Left colon (tissue), 2 donors: ENCODE data around the gene TCF7L2. TPM values are rescaled to one million over a fixed set of nuclear protein-coding genes. Genes with fewer than 3 reads are reported as not detected.

Experiments
- ATAC-seq: fragments of 200-7000 bp; cut with Tn5 transposase; one replicate; pipeline ENCODE4 v1.9.1; 2020; ENCODE audit warnings: mild to moderate bottlenecking, moderate library complexity
- DNase-seq, 2 donors: peaks; one replicate each; pipeline ENCODE4 v3.0.0-alpha.2; 2020
- intact Hi-C, 2 donors: fragments of 100-400 bp; cut with DNase I in 1 of 2; cut with micrococcal nuclease in 1 of 2; formaldehyde crosslinking; loops; one replicate each; pipeline versions ENCODE4 v1.11.2 to v1.14.0; 2022; cut with DNase I, micrococcal nuclease
- total RNA-seq, 2 donors: library from RNA; stranded (reverse); fragmentation: NEBNext Ultra II Directional; extraction: Animal tissue kit (Norgen Biotek cat#: 25700); gene quantifications; one replicate each; pipeline ENCODE4 v1.2.1, GENCODE V29; 2021
- donor health status: DM: no; HTN: no; CAD: no.
- donor health status: DM: yes; HTN: yes; CAD: no.

The TCF7L2 gene
- total RNA-seq, 2 donors from 2014 or later = 114 to 118 TPM

DNA sequence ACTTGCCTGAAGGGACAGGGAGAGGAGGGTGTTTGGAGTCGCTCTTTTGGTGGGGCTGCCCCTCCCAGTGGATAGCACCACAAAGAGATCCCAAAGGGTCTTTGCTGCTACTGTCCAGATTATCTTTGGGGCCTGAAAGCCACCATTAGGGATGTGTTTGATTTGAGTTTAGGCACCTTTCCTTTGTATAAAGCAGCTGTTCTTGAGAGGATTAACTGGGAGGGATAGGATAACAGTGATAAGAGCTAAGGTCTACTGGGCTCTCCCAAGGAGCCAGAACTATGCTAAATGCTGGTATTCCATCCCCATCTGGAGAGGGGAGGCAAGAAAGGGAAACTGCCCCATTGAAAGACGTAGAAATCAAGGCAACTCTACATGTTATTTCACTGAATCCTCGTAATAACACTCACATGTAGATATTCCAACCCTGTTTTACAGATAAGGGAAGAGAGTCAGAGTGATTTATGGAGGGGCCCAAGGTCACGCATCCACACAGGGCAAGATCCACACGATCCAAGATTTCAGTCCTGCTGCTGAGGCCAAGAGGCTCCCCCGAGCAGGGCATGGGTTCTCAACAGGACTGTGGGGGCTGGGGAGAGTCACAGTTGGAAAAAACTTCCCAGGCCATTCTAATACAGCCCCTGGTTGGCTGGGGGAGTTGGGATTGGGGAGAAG is 11.1 kb upstream of the TCF7L2 start:
- ATAC-seq (peak; percentile 59), DNase-seq (no peak)
- intact Hi-C loops = no loop called here

DNA sequence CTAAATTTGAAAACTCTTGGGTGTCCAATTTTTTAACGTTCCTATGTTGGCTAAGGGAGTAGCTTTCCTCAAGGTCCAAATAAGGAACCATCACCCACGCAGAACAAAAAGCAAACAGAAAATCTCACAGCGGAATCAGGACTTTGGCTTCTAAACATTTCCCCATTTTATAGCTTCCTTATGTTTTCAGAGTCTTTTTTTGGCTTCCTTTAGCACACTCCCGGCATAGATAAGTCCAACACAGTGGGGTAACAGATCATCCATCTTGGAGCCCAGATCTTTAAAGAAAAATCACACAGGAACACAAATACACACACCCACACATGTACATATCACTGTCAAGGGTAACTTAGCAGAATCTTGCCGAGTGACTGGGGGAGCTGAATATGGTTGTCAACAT is 4.2 kb upstream of the TCF7L2 start:
- intact Hi-C loops = no loop called here
- DNase-seq (no peak), ATAC-seq (peak; percentile 22)

DNA sequence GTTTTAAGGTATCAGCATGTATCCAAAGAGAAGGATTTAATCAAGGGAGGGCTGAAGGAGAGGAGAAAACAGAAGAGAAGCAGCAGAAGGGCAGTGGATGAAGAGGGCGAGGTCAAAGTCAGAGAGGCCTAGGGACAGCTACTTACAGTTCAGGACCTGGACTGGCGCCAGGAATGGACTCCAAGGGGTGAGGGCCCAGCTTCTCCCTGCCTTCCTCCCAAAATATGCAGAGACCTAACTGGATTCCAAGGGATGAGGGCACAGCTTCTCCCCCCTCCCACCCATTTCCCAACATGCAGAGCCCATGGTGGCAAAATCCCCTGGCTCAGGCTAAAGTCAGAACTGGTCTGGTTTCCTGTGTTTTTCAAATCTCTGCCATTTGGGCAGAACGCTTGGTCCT is 3.4 kb upstream of the TCF7L2 start:
- ATAC-seq (no peak), DNase-seq (peak in 1 of 2 donors; percentile 51)
- intact Hi-C loops = no loop called here

DNA sequence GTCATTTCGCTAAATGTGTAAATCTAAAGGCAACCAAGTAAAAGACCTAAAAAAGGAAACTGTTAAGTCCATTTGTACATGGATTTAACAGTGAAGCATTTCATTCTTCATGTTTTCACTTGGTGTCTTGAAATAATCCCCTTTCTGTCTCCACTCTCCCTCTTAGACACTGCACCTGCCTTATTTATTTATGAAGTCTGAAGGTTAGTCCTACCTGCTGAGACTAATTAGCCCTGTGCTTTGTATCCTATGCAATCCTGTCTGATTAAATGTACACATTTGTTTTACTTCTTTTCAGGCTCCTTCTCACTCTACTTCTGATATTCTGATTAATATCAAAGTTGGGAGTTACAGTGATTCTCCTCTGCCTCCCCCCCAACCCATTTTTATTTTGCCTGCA is 1.9 kb upstream of the TCF7L2 start:
- ATAC-seq (no peak), DNase-seq (no peak)
- intact Hi-C loops = no loop called here

DNA sequence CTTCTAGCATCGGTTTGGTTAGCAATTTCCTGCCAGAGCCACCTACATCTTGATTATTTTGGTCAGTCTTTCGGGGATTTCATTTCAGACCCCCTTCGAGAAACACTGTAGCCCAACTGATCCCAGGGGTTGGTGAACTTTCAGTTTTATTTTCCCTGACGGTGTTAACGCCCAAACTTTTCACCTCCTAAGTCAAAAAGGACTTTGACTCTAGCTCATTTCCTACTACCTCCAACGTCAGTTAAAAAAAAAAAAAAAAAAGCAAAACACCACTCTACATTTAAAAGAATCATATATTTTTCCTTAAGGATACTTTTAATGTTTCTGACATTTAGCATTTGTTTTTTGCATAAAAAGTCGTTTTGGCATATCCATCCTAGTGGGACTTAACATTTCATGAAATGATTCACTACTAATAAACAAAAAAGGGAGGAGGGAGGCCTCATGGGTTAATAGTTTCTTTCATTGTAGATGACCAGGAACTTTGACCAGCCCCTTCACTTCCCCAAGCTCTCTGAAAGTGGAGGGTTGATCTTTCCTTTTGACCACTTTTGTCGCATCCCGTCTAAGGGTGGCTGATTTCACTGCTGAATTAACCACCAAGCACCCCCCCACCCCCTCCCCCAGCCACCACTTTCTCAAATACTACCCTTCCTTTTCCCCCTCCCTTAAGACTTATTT is 764 bp upstream of the TCF7L2 start:
- no peak for DNase-seq
- intact Hi-C loops = no loop called here
- ATAC-seq = peak; percentile 53

DNA sequence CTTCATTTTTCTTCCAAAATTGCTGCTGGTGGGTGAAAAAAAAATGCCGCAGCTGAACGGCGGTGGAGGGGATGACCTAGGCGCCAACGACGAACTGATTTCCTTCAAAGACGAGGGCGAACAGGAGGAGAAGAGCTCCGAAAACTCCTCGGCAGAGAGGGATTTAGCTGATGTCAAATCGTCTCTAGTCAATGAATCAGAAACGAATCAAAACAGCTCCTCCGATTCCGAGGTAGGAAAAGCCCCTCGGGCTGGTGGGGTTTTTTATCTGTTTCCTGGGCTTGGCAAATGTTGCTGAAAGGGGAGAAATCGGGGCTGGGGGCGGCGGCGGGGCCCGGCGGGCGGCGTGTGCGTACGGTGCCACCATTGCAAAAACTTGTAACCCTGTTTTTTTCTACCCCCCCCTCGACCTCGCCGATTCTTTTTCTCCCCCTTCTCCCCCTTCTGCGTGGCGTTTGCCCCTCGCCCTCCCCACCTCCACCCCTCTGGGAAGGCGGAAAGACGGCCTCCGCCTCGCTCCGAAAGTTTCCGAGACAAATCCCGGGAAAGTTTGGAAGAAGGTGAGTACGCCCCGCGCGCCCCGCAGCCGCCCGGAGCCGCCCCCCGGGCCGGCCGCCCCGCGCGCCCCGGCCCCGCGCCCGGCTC is 789 bp downstream of the TCF7L2 start:
- ATAC-seq (no peak), DNase-seq (peak in 1 of 2 donors; percentile 37)
- intact Hi-C loops = loop anchor here (10.0 kb wide), 2 partner anchors 144 to 174 kb away; no protein-coding TSS in a partner anchor

DNA sequence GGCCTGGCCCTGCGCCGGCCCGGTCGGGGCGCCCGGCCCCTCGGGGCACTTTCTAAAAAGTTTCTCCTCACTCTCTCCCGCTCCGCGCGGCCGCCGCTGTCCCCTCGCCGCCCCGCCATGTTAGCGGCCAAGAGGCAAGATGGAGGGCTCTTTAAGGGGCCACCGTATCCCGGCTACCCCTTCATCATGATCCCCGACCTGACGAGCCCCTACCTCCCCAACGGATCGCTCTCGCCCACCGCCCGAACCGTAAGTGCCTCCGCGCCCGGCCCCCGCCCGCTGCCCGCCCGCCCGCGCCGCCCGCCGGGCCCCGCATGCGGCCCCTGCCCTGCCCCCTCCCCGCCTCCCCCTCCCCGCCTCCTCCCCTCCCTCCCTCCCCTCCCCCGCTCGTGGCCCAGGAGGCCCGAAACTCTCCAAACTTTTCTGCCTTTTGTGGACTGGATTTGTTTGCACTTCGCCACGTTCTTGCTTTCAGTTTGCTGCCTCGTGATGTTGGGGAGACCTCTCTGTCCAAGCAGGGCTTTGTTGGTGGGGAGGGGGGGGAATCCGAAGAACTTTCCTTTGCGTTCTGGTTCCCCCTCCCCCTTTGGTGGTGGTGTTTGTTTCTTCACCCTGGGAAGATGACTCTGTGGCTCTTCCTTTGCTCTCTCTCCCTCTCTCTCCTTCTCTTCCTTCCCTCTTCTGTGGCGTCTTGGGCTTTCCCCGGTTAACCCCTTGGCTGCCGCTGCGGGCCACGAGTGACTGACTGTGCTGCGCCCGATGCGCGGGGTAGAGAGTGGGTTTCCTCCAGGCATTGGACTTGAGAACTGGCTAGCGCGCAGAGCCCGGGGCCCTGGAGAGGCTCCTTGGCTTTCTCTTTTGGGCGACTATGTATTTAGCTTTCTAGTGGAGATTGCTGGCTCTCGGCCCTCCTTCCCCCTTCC is 1.6 kb downstream of the TCF7L2 start:
- intact Hi-C loops = loop anchor here (10.0 kb wide), 2 partner anchors 143 to 173 kb away; no protein-coding TSS in a partner anchor
- DNase-seq (peak; percentile 68 to 69), ATAC-seq (peak; percentile 7)

DNA sequence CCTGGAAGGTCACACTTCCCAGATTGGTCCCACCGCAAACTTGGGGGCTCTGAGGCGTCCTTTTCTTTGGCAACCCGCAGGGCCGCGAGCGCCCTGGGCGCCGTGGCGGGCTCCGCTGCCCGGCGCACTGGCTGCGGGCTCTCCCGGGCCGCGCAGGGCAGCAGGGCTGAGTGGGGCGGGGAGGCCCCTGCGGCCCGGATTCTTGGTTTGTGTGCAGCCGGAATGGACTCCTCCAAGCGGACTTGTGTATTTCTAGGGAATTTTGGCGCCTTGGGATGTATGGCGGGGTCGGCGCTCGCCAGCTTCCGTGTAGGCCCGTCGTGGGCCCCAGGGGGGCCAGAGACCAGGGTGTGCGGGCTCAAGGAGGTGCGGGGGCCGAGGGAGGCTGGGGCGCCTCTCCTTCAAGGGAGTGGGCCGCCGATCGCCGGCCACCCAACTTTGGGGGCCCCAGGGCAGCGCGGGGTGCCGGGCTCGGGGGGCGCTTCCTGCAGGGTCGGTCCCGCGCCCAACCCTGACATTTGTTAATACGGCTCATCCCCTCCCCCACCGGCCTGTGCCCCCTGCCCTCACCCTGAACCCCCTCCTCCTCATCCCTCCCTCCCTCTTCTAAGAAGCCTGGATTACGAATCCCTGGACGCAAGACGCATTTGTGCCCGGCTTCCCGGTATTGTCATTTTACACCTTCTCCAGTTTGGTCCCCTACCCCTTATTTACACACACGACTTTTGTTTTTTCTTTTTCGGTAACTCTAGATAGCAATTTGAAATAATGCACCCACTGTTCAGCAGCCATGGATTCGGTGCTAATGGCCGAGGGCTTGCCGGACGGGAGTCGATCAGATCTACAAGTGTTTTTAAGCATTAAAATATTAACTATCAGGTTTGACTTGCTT is 2.5 kb downstream of the TCF7L2 start:
- ATAC-seq (peak; percentile 18), DNase-seq (peak in 1 of 2 donors; percentile 30)
- intact Hi-C loops = loop anchor here (10.0 kb wide), 2 partner anchors 142 to 172 kb away; no protein-coding TSS in a partner anchor

DNA sequence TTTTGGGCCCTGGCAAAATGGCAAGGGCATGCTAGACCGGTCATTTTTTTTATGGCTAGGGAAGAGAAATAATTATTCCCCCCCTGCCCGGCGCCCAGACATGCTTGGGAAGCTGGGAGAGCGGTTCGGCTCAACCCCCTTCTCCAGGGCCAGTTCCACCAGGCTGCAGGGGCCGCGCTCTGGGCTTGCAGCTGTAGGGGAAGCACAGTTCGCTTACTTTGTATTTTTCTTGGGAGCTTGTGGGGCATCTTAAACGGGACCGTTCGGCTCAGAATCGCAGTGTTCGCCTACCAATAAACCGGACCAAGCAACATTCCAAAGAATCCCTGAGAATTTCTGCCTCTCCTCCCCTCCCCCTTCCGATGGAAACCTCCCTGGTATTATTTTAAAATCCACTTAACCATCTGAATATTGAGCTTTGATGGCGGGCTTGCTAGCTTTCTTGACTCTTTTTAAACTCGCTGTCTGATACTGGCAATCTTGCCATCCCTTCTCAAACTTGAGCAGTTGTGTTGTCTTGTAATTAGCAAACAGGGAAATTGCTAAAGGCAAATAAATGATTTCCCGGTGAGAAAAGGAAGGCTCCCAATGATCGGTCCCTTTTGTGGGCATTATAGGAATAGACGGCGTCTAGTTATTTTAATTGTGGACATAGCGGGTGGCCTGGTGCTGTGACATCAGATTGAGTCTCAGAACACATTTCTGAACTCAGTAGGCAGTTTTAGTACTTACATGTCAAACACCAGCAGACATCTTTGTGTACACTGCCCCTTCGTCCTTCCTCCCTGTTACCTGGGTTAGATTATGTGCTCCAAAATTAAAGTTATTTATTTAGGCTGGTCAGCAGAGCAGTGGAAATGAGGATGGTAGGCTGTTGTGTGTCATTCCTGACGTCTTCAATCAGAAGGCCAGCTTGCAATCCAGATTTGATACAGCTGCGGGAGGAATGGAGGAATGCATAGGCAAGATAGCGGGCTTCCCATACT is 3.4 kb downstream of the TCF7L2 start:
- ATAC-seq = no peak
- peak in 1 of 2 donors; percentile 55 for DNase-seq
- intact Hi-C loops = loop anchor here (10.0 kb wide), 2 partner anchors 141 to 171 kb away; no protein-coding TSS in a partner anchor

DNA sequence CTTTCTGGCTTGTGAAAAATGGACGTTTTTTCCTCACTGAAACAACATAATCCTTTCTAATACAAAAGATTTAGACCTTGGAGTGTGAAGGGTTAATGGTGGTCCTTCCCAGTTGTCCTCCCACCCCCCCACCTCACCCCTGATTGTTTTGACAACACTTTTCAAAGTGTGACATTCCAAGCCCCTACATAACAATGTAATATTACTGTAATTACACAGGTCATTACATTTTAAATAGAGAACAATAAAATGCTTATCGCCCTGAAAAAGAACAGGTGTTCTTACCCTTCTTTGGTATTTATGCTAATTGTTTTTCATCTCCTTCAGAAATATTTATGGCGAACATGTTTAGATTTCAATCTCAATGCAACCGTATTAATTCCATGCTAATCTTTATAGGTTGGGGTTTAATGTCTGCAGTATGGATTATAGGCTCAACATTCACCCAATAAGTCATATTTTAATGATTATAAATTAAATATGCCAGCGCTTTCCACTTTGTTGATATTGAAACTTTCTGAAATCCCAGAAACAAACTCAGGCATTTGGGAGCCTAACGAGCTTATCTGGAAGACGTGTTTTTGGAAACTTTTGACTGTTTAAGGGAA is 5.0 kb downstream of the TCF7L2 start:
- no peak for ATAC-seq
- intact Hi-C loops = loop anchor here (10.0 kb wide), 2 partner anchors 140 to 170 kb away; no protein-coding TSS in a partner anchor
- no peak for DNase-seq

DNA sequence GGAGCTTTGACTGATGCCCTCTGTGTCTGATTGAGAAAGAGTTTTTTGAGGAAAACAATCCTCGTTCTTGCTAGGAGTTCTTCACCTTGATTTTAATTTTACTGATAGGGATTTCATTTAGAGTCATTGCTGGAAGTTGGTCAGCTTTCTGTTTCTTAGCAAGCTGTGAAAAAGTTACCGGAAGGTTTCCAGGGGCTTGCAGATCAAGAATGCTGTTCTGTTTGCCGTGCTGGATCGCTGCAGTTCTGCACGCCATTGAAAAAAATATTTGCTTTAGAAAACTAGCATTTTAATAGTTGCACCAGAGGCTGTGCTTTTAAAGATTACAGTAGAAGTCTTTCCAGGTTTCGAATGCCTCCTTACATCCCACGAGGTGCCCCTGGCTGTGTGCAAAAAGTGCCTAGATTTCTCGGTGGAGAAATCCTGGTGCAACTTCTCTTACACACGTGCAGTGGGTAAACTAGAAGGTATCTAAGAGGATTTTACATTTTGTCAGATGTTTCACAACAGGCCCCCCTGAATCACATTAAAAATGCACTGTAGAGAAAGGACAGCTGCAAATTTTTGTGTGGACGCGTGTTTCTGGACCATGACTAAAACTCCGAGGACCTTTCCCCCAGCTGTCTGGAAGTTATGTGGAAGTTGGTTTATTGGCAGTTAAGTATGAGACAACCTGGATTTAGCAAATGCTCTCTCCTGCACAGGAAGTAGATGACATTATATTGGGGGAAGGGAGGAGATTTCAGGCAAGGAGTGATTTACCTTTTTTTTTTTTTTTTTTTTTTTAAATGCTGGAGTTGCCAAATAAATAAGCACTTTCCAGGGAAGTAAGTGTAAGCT is 5.8 kb downstream of the TCF7L2 start:
- intact Hi-C loops = loop anchor here (10.0 kb wide), 2 partner anchors 139 to 169 kb away; no protein-coding TSS in a partner anchor
- DNase-seq (no peak), ATAC-seq (peak; percentile 59)

DNA sequence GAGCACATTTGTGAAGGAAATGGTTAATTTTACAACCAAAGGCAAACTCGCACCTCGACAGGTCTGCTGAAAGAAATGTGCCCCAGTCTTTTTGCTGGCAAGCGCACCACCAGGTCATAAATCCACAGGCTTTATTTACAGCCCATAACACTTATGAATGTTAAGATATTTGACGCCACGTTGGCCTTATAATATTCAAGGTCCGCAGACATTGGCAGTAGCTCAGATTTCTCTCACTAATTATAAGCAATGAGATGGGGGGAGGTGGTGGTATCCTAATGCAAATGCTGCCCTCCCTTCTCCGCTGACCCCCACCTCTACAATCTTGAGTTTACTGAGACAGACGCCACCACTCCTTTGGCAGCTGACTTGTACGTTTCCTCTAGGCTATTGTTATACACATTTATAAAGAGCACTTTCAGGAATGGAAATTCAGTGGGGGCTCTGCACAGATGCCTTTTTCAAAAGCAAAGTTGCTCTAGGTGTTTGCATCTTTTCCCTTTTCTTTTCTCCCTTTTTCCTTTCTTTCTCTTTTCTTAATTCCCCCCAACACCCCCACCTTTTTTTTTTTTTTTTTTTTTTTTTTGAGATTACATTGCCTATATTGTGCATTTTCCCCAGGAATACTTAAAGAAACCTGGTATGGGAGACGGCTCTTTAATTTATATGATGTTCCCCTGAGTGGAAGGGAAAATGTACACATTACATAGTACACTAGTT is 6.7 kb downstream of the TCF7L2 start:
- ATAC-seq (peak; percentile 13), DNase-seq (no peak)
- intact Hi-C loops = loop anchor here (10.0 kb wide), 2 partner anchors 138 to 168 kb away; no protein-coding TSS in a partner anchor

DNA sequence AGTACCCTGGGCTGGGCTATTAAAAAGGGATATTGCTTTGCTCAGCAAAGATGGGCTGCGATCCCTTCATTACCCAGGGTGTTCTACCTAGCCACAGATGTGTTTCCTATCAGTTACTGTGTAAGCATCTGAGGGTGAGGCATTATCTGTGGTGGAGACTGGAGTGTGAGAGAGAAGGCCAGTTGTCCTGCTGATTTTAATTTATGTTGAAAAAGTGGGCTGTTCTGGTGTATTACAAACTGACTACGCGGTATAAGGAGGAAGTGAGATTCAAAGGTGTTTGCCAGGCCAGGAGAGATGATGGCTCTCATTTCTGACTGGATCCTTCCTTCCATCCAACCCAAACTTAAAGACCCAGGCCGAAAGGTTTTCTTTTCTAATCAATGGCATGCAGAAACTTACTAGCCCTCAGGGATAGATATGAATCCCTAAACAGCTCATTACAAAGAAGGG is 7.6 kb downstream of the TCF7L2 start:
- ATAC-seq = peak; percentile 6
- no peak for DNase-seq
- intact Hi-C loops = loop anchor here (10.0 kb wide), 2 partner anchors 137 to 167 kb away; no protein-coding TSS in a partner anchor

DNA sequence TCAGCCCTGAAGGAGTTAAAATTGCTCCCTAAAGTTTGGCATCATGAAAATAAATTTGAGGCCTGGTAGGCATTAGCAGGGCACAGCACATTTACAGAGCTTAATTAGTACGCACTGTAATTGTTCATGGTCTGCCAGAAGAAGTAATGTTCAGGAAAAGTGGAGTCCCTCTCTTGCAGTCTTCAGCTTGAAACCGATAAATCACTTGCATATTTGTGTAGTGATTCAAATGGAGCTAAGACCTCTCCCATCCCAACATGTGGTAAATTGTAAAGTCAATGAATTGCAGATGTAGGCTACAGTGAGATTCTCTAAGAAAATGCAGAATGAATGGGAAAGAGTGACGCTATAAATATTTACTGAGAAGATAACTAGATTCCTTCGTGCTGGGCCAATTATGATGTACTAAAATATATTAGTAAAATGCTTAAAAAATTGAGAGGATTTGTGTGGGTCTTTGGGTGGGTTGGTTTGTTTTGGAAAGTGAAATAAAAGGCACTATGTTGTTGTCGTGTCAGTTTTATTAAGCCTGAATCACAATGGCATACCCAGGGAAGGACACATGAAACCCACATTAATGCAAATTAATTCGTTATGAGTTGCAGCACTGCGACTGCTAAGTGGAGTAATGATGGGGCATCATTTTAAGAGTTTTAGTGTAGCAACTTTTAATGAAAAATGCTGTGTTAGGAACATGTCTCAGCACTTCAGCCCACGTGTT is 8.4 kb downstream of the TCF7L2 start:
- intact Hi-C loops = loop anchor here (10.0 kb wide), 2 partner anchors 136 to 166 kb away; no protein-coding TSS in a partner anchor
- DNase-seq (no peak), ATAC-seq (no peak)
